ENCODE results near the gene TMEM150B.

GRCh38 chr19:55314396-55314795, 10.7 kb downstream of the TMEM150B start:
- TF ChIP-seq, protein P1, sequence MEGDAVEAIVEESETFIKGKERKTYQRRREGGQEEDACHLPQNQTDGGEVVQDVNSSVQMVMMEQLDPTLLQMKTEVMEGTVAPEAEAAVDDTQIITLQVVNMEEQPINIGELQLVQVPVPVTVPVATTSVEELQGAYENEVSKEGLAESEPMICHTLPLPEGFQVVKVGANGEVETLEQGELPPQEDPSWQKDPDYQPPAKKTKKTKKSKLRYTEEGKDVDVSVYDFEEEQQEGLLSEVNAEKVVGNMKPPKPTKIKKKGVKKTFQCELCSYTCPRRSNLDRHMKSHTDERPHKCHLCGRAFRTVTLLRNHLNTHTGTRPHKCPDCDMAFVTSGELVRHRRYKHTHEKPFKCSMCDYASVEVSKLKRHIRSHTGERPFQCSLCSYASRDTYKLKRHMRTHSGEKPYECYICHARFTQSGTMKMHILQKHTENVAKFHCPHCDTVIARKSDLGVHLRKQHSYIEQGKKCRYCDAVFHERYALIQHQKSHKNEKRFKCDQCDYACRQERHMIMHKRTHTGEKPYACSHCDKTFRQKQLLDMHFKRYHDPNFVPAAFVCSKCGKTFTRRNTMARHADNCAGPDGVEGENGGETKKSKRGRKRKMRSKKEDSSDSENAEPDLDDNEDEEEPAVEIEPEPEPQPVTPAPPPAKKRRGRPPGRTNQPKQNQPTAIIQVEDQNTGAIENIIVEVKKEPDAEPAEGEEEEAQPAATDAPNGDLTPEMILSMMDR (conservative IDR thresholded peaks at IDR 0.05; ENCODE audit: low read depth, low read length) = no peak
- TF ChIP-seq EZH2 (IDR thresholded peaks at IDR 0.05; ENCODE audit: borderline replicate concordance, low read depth, low read length, poor library complexity, severe bottlenecking) = no peak

All from A673 (cell line).